Measurements from ENCODE around the gene GPBP1L1.

Gene GPBP1L1

GRCh38 chr1:45669379-45669778, 17.0 kb downstream of the GPBP1L1 start:
- no peak for DNase-seq (ENCODE audit: extremely low read depth, low read depth)
- TF ChIP-seq CTCF (IDR thresholded peaks at IDR 0.05; ENCODE audit: low read depth, low read length, missing control alignments) = no peak
- H3K4me3 ChIP-seq (replicated peaks; ENCODE audit: low read depth, low read length) = no peak overlapping the region

GRCh38 chr1:45668526-45668925, 17.8 kb downstream of the GPBP1L1 start:
- no peak for TF ChIP-seq CTCF (IDR thresholded peaks at IDR 0.05; ENCODE audit: low read depth, low read length, missing control alignments)
- DNase-seq (ENCODE audit: extremely low read depth, low read depth) = no peak
- no peak overlapping the region for H3K4me3 ChIP-seq (replicated peaks; ENCODE audit: low read depth, low read length)

- TF ChIP-seq CTCF (IDR thresholded peaks at IDR 0.05; ENCODE audit: low read depth, low read length, missing control alignments) = no peak
- no peak overlapping the region for H3K4me3 ChIP-seq (replicated peaks; ENCODE audit: low read depth, low read length)
- no peak for DNase-seq (ENCODE audit: extremely low read depth, low read depth)
Observed at GRCh38 chr1:45667321-45668111, 18.8 kb downstream of the GPBP1L1 start.

GRCh38 chr1:45666836-45667235, 19.5 kb downstream of the GPBP1L1 start:
- no peak for TF ChIP-seq CTCF (IDR thresholded peaks at IDR 0.05; ENCODE audit: low read depth, low read length, missing control alignments)
- H3K4me3 ChIP-seq (replicated peaks; ENCODE audit: low read depth, low read length) = no peak overlapping the region
- no peak for DNase-seq (ENCODE audit: extremely low read depth, low read depth)

- no peak for DNase-seq (ENCODE audit: extremely low read depth, low read depth)
- H3K4me3 ChIP-seq (replicated peaks; ENCODE audit: low read depth, low read length) = no peak overlapping the region
- TF ChIP-seq CTCF (IDR thresholded peaks at IDR 0.05; ENCODE audit: low read depth, low read length, missing control alignments) = no peak
Observed at GRCh38 chr1:45660336-45660735, 26.0 kb downstream of the GPBP1L1 start.

GRCh38 chr1:45659222-45659621, 27.1 kb downstream of the GPBP1L1 start:
- TF ChIP-seq CTCF (IDR thresholded peaks at IDR 0.05; ENCODE audit: low read depth, low read length, missing control alignments) = no peak
- DNase-seq (ENCODE audit: extremely low read depth, low read depth) = no peak
- no peak overlapping the region for H3K4me3 ChIP-seq (replicated peaks; ENCODE audit: low read depth, low read length)

- H3K4me3 ChIP-seq (replicated peaks; ENCODE audit: low read depth, low read length) = no peak overlapping the region
- no peak for DNase-seq (ENCODE audit: extremely low read depth, low read depth)
- no peak for TF ChIP-seq CTCF (IDR thresholded peaks at IDR 0.05; ENCODE audit: low read depth, low read length, missing control alignments)
Observed at GRCh38 chr1:45658171-45658570, 28.2 kb downstream of the GPBP1L1 start.

Data from HFF-Myc (cell line).